ENCODE results near the gene KRT82.

DNA sequence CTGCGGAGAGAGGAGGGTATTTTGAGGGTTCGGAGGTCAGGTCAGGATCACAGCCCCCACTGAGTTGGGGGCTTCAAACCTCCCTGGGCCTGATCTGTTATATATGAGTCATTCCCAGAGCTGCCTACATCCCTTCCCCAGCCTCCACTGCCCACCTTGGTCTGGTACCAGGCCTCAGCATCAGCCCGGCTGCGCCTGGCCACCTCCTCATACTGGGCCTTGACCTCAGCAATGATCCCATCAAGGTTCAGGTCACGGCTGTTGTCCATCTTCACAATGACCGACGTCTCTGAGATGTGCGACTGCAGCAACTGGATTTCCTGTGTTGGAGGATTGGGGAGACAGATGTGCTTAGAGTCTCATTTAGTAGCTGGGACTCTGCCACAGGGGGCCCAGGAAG is 24.9 kb downstream of the KRT82 start:
- TF ChIP-seq CTCF (IDR thresholded peaks at IDR 0.05; ENCODE audit: low read length): no peak
- TF ChIP-seq EZH2 (optimal IDR thresholded peaks at IDR 0.05; ENCODE audit: low read depth, low read length): no peak
- no peak for TF ChIP-seq EZH2phosphoT487 (IDR thresholded peaks at IDR 0.05; ENCODE audit: low read length)
